Hepatocyte (in vitro differentiated cells): ENCODE results near the gene ZGLP1.

Source experiments
- CTCF ChIP-seq: fragments of 200-600 bp; sonication (generic); IDR thresholded peaks from 2 replicates; pipeline ENCODE4 v1.5.1; 2016; ENCODE audit warnings: antibody characterized with exemption, mild to moderate bottlenecking; ENCODE audit not compliant: poor library complexity
- EZH2 ChIP-seq: fragments of 200-600 bp; sonication (generic); IDR thresholded peaks from 2 replicates; pipeline ENCODE4 v1.6.1; 2016; ENCODE audit warnings: antibody characterized with exemption, mild to moderate bottlenecking, borderline replicate concordance
- EZH2phosphoT487 ChIP-seq: fragments of 200-600 bp; sonication (generic); IDR thresholded peaks from one replicate; pipeline ENCODE4 v1.6.1; 2018; ENCODE audit warnings: antibody characterized with exemption, mild to moderate bottlenecking, low read depth, moderate library complexity; ENCODE audit not compliant: unreplicated experiment, severe bottlenecking

- TF ChIP-seq CTCF, result no peak
- TF ChIP-seq EZH2, result no peak
- no peak for TF ChIP-seq EZH2phosphoT487
These were observed 17.3 kb downstream of the ZGLP1 start for GRCh38 chr19:10292206-10292788.
